Stomach (tissue), 9 donors: ENCODE measurements around the gene PRELID3B. TPM values are rescaled to one million over a fixed set of nuclear protein-coding genes. Genes with fewer than 3 reads are reported as not detected.

ENCODE experiments used
- DNase-seq, 2 donors: peaks; one replicate each; pipeline versions ENCODE4 v3.0.0 to v3.0.0-alpha.2; 2013 to 2019
- H3K27ac ChIP-seq, 5 donors: fragments of 200-600 bp in 4 of 5; sonication (generic) in 4 of 5; one replicate each; pipeline ENCODE4 v1.5.1; 2013 to 2019; ENCODE audit warnings: mild to moderate bottlenecking in 1 of 5, moderate library complexity in 1 of 5
- H3K27me3 ChIP-seq, 3 donors: fragments of 200-600 bp; sonication (generic); one replicate each; pipeline ENCODE4 v1.5.1; 2017 to 2019; ENCODE audit warnings: mixed run types in 1 of 3
- H3K36me3 ChIP-seq, 4 donors: fragments of 200-600 bp; sonication (generic); 1 replicate in 3 of 4; 2 replicates in 1 of 4; pipeline ENCODE4 v1.5.1; 2016 to 2019
- H3K4me1 ChIP-seq, 4 donors: fragments of 200-600 bp; sonication (generic); one replicate each; pipeline ENCODE4 v1.5.1; 2016 to 2019
- H3K4me3 ChIP-seq, 4 donors: fragments of 200-600 bp; sonication (generic) in 3 of 4; one replicate each; pipeline ENCODE4 v1.5.1; 2016 to 2019; ENCODE audit warnings: mild to moderate bottlenecking in 1 of 4
- H3K9me3 ChIP-seq, 4 donors: fragments of 200-600 bp; sonication (generic); one replicate each; pipeline ENCODE4 v1.5.1; 2016 to 2019
- EP300 ChIP-seq: sonication (generic); formaldehyde crosslinking; IDR thresholded peaks from one replicate; pipeline ENCODE4 v1.6.1; 2017; ENCODE audit warnings: antibody characterized with exemption
- POLR2A ChIP-seq, 4 donors: fragments of 450-650 bp; IDR thresholded peaks; one replicate each; pipeline ENCODE4 v1.6.1; 2016; ENCODE audit warnings: antibody characterized with exemption in 4 of 4, control low read depth in 2 of 4, mild to moderate bottlenecking in 1 of 4, moderate library complexity in 1 of 4
- POLR2AphosphoS5 ChIP-seq, 3 donors: sonication (generic); formaldehyde crosslinking; IDR thresholded peaks; one replicate each; pipeline ENCODE4 v1.6.1; 2016; ENCODE audit warnings: antibody characterized with exemption in 3 of 3
- WGBS, 5 donors: extraction: QIAGEN DNeasy Blood & Tissue Kit in 3 of 5; methylation state at CpG; one replicate each; pipeline versions ENCODE4 v1.1.5 to v1.1.7; 2013 to 2018; 5-methylcytosine and 5-hydroxymethylcytosine counted together
- intact Hi-C: fragments of 100-400 bp; cut with DNase I; formaldehyde crosslinking; loops from one replicate; pipeline ENCODE4 v1.15.1; 2023; ENCODE audit warnings: low total_unique reads
- polyA plus RNA-seq, 3 donors: library from polyadenylated mRNA; stranded (reverse); fragments of 200-250 nt; gene quantifications; one replicate each; pipeline ENCODE4 v1.2.3, GENCODE V29; 2013
- total RNA-seq, 5 donors: library from RNA; depleted of rRNA; stranded (reverse); fragments of >200 nt; gene quantifications; one replicate each; pipeline versions ENCODE4 v1.1.0 to v1.2.3, GENCODE V29; 2014 to 2016
- TF ChIP-seq, protein P1 (sequence below), 7 experiments: fragments of 450-650 bp in 4 of 7; fragments of 200-600 bp in 3 of 7; sonication (generic) in 3 of 7; IDR thresholded peaks; one replicate each; pipeline ENCODE4 v1.5.1; 2016 to 2019; ENCODE audit warnings: antibody characterized with exemption in 7 of 7, control low read depth in 2 of 7, mild to moderate bottlenecking in 1 of 7
- donor health status: healthy with polysubstance abuse.
- donor health status: Bipolar disorder and iron deficiency.
- donor health status: healthy.

The PRELID3B gene
- total and polyA plus RNA-seq, 8 donors, result 20.0 to 322 (median 56.1) TPM

GRCh38 chr20:59078231-59078630, 35.6 kb upstream of the PRELID3B start:
- H3K27ac ChIP-seq, result no peak overlapping the region
- no peaks in the 10 kb centered on the region for H3K9me3 ChIP-seq
- intact Hi-C loops, result no loop called here
- no peaks in the 10 kb centered on the region for H3K4me1 ChIP-seq
- WGBS, 5 donors, result 72 to 78% (median 76%) methylated on average over 5 of the region's 5 CpGs
- TF ChIP-seq EP300, result no peak
- no peak for TF ChIP-seq POLR2A (IDR thresholded peaks at IDR 0.05)
- TF ChIP-seq, protein P1, sequence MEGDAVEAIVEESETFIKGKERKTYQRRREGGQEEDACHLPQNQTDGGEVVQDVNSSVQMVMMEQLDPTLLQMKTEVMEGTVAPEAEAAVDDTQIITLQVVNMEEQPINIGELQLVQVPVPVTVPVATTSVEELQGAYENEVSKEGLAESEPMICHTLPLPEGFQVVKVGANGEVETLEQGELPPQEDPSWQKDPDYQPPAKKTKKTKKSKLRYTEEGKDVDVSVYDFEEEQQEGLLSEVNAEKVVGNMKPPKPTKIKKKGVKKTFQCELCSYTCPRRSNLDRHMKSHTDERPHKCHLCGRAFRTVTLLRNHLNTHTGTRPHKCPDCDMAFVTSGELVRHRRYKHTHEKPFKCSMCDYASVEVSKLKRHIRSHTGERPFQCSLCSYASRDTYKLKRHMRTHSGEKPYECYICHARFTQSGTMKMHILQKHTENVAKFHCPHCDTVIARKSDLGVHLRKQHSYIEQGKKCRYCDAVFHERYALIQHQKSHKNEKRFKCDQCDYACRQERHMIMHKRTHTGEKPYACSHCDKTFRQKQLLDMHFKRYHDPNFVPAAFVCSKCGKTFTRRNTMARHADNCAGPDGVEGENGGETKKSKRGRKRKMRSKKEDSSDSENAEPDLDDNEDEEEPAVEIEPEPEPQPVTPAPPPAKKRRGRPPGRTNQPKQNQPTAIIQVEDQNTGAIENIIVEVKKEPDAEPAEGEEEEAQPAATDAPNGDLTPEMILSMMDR (IDR thresholded peaks at IDR 0.05), result no peak
- no peak for TF ChIP-seq POLR2AphosphoS5 (IDR thresholded peaks at IDR 0.05)
- H3K36me3 ChIP-seq, result no peaks in the 10 kb centered on the region
- DNase-seq, result no peak
- peaks cover 0 to 43% (median 6%) of the 10 kb centered on the region in 3 donors for H3K27me3 ChIP-seq
- H3K4me3 ChIP-seq, result no peak overlapping the region

- no peaks in the 10 kb centered on the region for H3K4me1 ChIP-seq
- 29 to 66% (median 54%) methylated on average over 1 of the region's 1 CpG for WGBS, 5 donors
- no peak for DNase-seq
- TF ChIP-seq POLR2AphosphoS5 (IDR thresholded peaks at IDR 0.05) (no peak), EP300 (no peak), POLR2A (IDR thresholded peaks at IDR 0.05) (no peak)
- TF ChIP-seq, protein P1 (IDR thresholded peaks at IDR 0.05), result no peak
- no peak overlapping the region for H3K27ac ChIP-seq
- intact Hi-C loops, result no loop called here
- no peaks in the 10 kb centered on the region for H3K9me3 ChIP-seq
- H3K4me3 ChIP-seq, result no peak overlapping the region
- H3K36me3 ChIP-seq, result no peaks in the 10 kb centered on the region
- peaks cover 0 to 45% (median 6%) of the 10 kb centered on the region in 3 donors for H3K27me3 ChIP-seq
These were observed 35.1 kb upstream of the PRELID3B start for GRCh38 chr20:59077705-59078104.

GRCh38 chr20:59075934-59076508, 33.4 kb upstream of the PRELID3B start:
- Histone ChIP-seq H3K9me3 (no peaks in the 10 kb centered on the region), H3K27ac (no peak overlapping the region), H3K4me1 (no peaks in the 10 kb centered on the region), H3K27me3 (peaks cover 0 to 53% (median 6%) of the 10 kb centered on the region in 3 donors), H3K36me3 (no peaks in the 10 kb centered on the region), H3K4me3 (no peak overlapping the region)
- no peak for DNase-seq
- 68 to 75% (median 73%) methylated on average over 4 of the region's 4 CpGs for WGBS, 5 donors
- intact Hi-C loops, result no loop called here
- TF ChIP-seq POLR2A (IDR thresholded peaks at IDR 0.05) (no peak), EP300 (no peak), POLR2AphosphoS5 (IDR thresholded peaks at IDR 0.05) (no peak)
- TF ChIP-seq, protein P1 (IDR thresholded peaks at IDR 0.05), result no peak

- H3K9me3 ChIP-seq, result no peaks in the 10 kb centered on the region
- intact Hi-C loops, result no loop called here
- TF ChIP-seq, protein P1 (IDR thresholded peaks at IDR 0.05), result no peak
- TF ChIP-seq POLR2AphosphoS5 (IDR thresholded peaks at IDR 0.05) (no peak), EP300 (no peak), POLR2A (IDR thresholded peaks at IDR 0.05) (no peak)
- H3K4me3 ChIP-seq, result no peak overlapping the region
- H3K36me3 ChIP-seq, result no peaks in the 10 kb centered on the region
- DNase-seq, result no peak
- no peaks in the 10 kb centered on the region for H3K4me1 ChIP-seq
- peaks cover 0 to 50% (median 6%) of the 10 kb centered on the region in 3 donors for H3K27me3 ChIP-seq
- WGBS, 5 donors, result 10 to 33% (median 14%) methylated on average over 3 of the region's 3 CpGs
- H3K27ac ChIP-seq, result no peak overlapping the region
These were observed 31.9 kb upstream of the PRELID3B start for GRCh38 chr20:59074456-59074855.
